CD4-positive, alpha-beta T cell (primary cell): ENCODE results near the gene MYH7. TPM values are rescaled to one million over a fixed set of nuclear protein-coding genes. Genes with fewer than 3 reads are reported as not detected.
"Not testable (repeated sequence)": the region's sequence is repeated elsewhere in the genome, so short reads cannot be mapped to it uniquely, and the experiment has no call there.

ENCODE experiments used
- ATAC-seq: fragments of 200-7000 bp; cut with Tn5 transposase; one replicate; pipeline ENCODE4 v1.10.0; 2022; ENCODE audit warnings: mild to moderate bottlenecking; ENCODE audit not compliant: poor library complexity
- CTCF ChIA-PET: fragments of 350-600 bp; sonication (Branson Sonifier 250); formaldehyde crosslinking; loops from one replicate; lab custom pipeline; 2021; ENCODE audit warnings: antibody characterized with exemption, inconsistent platforms; lab: Charles Lee
- POLR2A ChIA-PET: fragments of 350-600 bp; sonication (Branson Sonifier 250); formaldehyde crosslinking; loops from one replicate; lab custom pipeline; 2021; ENCODE audit warnings: antibody characterized with exemption, inconsistent platforms; lab: Charles Lee
- DNase-seq, 14 experiments: peaks; one replicate each; pipeline ENCODE4 v3.0.0-alpha.2; 2013 to 2020; ENCODE audit warnings: mixed read lengths in 2 of 14
- H3K27ac ChIP-seq, 2 donors: one replicate each; pipeline versions ENCODE4 v1.5.1 to v1.7.0; 2013; ENCODE audit warnings: low read length in 2 of 2, low read depth in 1 of 2, mild to moderate bottlenecking in 1 of 2
- H3K27me3 ChIP-seq, 2 experiments: 1 replicate in 1 of 2; 2 replicates in 1 of 2; pipeline versions ENCODE4 v1.6.1 to v1.7.0; 2013; ENCODE audit warnings: low read length in 2 of 2, control low read depth in 1 of 2, mild to moderate bottlenecking in 1 of 2, moderate library complexity in 1 of 2; ENCODE audit not compliant: insufficient read depth in 2 of 2, control insufficient read depth in 1 of 2
- H3K36me3 ChIP-seq: one replicate; pipeline ENCODE4 v1.6.1; 2013; ENCODE audit warnings: low read length, control low read depth; ENCODE audit not compliant: insufficient read depth
- H3K4me1 ChIP-seq: one replicate; pipeline ENCODE4 v1.6.1; 2013; ENCODE audit warnings: low read length, control low read depth; ENCODE audit not compliant: insufficient read depth
- H3K4me3 ChIP-seq: one replicate; pipeline ENCODE4 v1.5.1; 2013; ENCODE audit warnings: mild to moderate bottlenecking, low read length, moderate library complexity
- H3K9me3 ChIP-seq, 2 experiments: 1 replicate in 1 of 2; 2 replicates in 1 of 2; pipeline versions ENCODE4 v1.6.1 to v1.7.0; 2013; ENCODE audit warnings: low read length in 2 of 2, mild to moderate bottlenecking in 2 of 2, control low read depth in 1 of 2, moderate library complexity in 1 of 2; ENCODE audit not compliant: control insufficient read depth in 1 of 2, insufficient read depth in 1 of 2
- H3K27ac Mint-ChIP-seq: one replicate; pipeline ENCODE4 v1.8.0; 2020; ENCODE audit warnings: mixed read lengths
- H3K27me3 Mint-ChIP-seq: one replicate; pipeline ENCODE4 v1.8.0; 2021; ENCODE audit warnings: mixed read lengths
- H3K36me3 Mint-ChIP-seq: one replicate; pipeline ENCODE4 v1.8.0; 2021; ENCODE audit warnings: low read depth, mixed read lengths
- H3K4me1 Mint-ChIP-seq: one replicate; pipeline ENCODE4 v1.8.0; 2021; ENCODE audit warnings: low read depth, mixed read lengths
- H3K4me3 Mint-ChIP-seq: one replicate; pipeline ENCODE4 v1.8.0; 2020; ENCODE audit warnings: mild to moderate bottlenecking, mixed read lengths
- H3K9me3 Mint-ChIP-seq: one replicate; pipeline ENCODE4 v1.8.0; 2020; ENCODE audit warnings: mixed read lengths
- CTCF ChIP-seq: fragments of 200-600 bp; IDR thresholded peaks from one replicate; pipeline ENCODE4 v1.8.0; 2022; ENCODE audit warnings: antibody characterized with exemption, mild to moderate bottlenecking
- intact Hi-C, 2 experiments: fragments of 100-400 bp; cut with DNase I in 1 of 2; cut with micrococcal nuclease in 1 of 2; formaldehyde crosslinking; loops; one replicate each; pipeline versions ENCODE4 v1.15.1 to v1.9.0; 2023 to 2025; cut with DNase I, micrococcal nuclease
- total RNA-seq, 174 experiments: library from RNA in 2 of 174; stranded (reverse) in 2 of 174; gene quantifications; one replicate each; pipeline ENCODE4 v1.2.3 and lab custom pipeline; 2021 to 2026

The MYH7 gene
- total RNA-seq, 2 experiments from 2014 or later: not detected

GRCh38 chr14:23386999-23387398, 48.5 kb downstream of the MYH7 start:
- H3K4me3 Mint-ChIP-seq: no peak overlapping the region
- ChIA-PET POLR2A (no interaction called here), CTCF (interaction anchor here (1.5 kb wide), 1 partner anchor 13 kb away, joined by 3 read pairs; no protein-coding TSS in a partner anchor)
- no peak for ATAC-seq
- Histone ChIP-seq H3K27me3 (no peaks in the 10 kb centered on the region), H3K4me3 (no peak overlapping the region), H3K36me3 (no peaks in the 10 kb centered on the region), H3K27ac (no peak overlapping the region), H3K4me1 (no peaks in the 10 kb centered on the region), H3K9me3 (no peaks in the 10 kb centered on the region)
- H3K9me3 Mint-ChIP-seq: no peaks in the 10 kb centered on the region
- no peaks in the 10 kb centered on the region for H3K36me3 Mint-ChIP-seq
- H3K27me3 Mint-ChIP-seq: peaks cover 14% of the 10 kb centered on the region
- intact Hi-C loops: no loop called here
- no peak for DNase-seq
- H3K4me1 Mint-ChIP-seq: no peaks in the 10 kb centered on the region
- no peak for TF ChIP-seq CTCF
- H3K27ac Mint-ChIP-seq: no peak overlapping the region

GRCh38 chr14:23386266-23386657, 49.2 kb downstream of the MYH7 start:
- CTCF ChIA-PET: interaction anchor here (0.6 to 1.5 kb wide), 2 partner anchors 12 to 127 kb away, joined by 3 read pairs; no protein-coding TSS in a partner anchor
- H3K36me3 ChIP-seq, DNase-seq, H3K9me3 Mint-ChIP-seq, H3K9me3 ChIP-seq, H3K4me1 ChIP-seq, H3K27ac ChIP-seq, H3K27ac Mint-ChIP-seq, H3K4me3 Mint-ChIP-seq, intact Hi-C loops, POLR2A ChIA-PET, H3K4me1 Mint-ChIP-seq, H3K36me3 Mint-ChIP-seq, ATAC-seq, H3K4me3 ChIP-seq, H3K27me3 ChIP-seq: not testable (repeated sequence)
- H3K27me3 Mint-ChIP-seq: peaks cover 19% of the 10 kb centered on the region

GRCh38 chr14:23385642-23386265, 49.7 kb downstream of the MYH7 start:
- no peak overlapping the region for H3K27ac Mint-ChIP-seq

More at GRCh38 chr14:23385642-23386265, 49.7 kb downstream of the MYH7 start:
- no peak overlapping the region for H3K4me3 ChIP-seq
- H3K4me3 Mint-ChIP-seq: no peak overlapping the region
- H3K9me3 Mint-ChIP-seq: no peaks in the 10 kb centered on the region
- POLR2A ChIA-PET: no interaction called here
- H3K9me3 ChIP-seq: no peaks in the 10 kb centered on the region
- TF ChIP-seq CTCF: no peak
- H3K36me3 Mint-ChIP-seq: no peaks in the 10 kb centered on the region
- no peaks in the 10 kb centered on the region for H3K4me1 ChIP-seq
- no peaks in the 10 kb centered on the region for H3K36me3 ChIP-seq
- DNase-seq (no peak), ATAC-seq (no peak)
- no peak overlapping the region for H3K27ac ChIP-seq
- intact Hi-C loops: no loop called here
- CTCF ChIA-PET: interaction anchor here (0.6 to 1.5 kb wide), 2 partner anchors 11 to 127 kb away, joined by 3 read pairs; no protein-coding TSS in a partner anchor
- no peaks in the 10 kb centered on the region for H3K27me3 ChIP-seq
- H3K27me3 Mint-ChIP-seq: peaks cover 24% of the 10 kb centered on the region
- H3K4me1 Mint-ChIP-seq: no peaks in the 10 kb centered on the region
